Esophagus muscularis mucosa (tissue), 4 donors: ENCODE results near the gene BTBD16. TPM values are rescaled to one million over a fixed set of nuclear protein-coding genes. Genes with fewer than 3 reads are reported as not detected.
A peak's percentile ranks its signal among the peaks of the same experiment; 100 is the strongest.

Experiments
- DNase-seq: peaks from one replicate; pipeline ENCODE4 v3.0.0-alpha.2; 2017; ENCODE audit errors: extremely low spot score
- H3K27ac ChIP-seq, 4 donors: fragments of 200-600 bp; sonication (generic); replicated peaks in 1 of 4; 1 replicate in 3 of 4; 2 replicates in 1 of 4; pipeline ENCODE4 v1.5.1; 2016 to 2019; ENCODE audit warnings: mild to moderate bottlenecking in 1 of 4
- H3K27me3 ChIP-seq, 4 donors: fragments of 200-600 bp; sonication (generic); one replicate each; pipeline versions ENCODE4 v1.5.1 to v1.6.0; 2016 to 2019
- H3K36me3 ChIP-seq, 4 donors: fragments of 200-600 bp; sonication (generic); one replicate each; pipeline ENCODE4 v1.5.1; 2016 to 2019
- H3K4me1 ChIP-seq, 4 donors: fragments of 200-600 bp; sonication (generic); one replicate each; pipeline ENCODE4 v1.5.1; 2016 to 2019
- H3K4me3 ChIP-seq, 4 donors: fragments of 200-600 bp; sonication (generic); 1 replicate in 2 of 4; 2 replicates in 2 of 4; pipeline ENCODE4 v1.5.1; 2016 to 2019; ENCODE audit warnings: mild to moderate bottlenecking in 4 of 4, moderate library complexity in 1 of 4
- H3K9me3 ChIP-seq, 4 donors: fragments of 200-600 bp; sonication (generic); 1 replicate in 3 of 4; 2 replicates in 1 of 4; pipeline ENCODE4 v1.5.1; 2016 to 2019
- EP300 ChIP-seq: sonication (generic); formaldehyde crosslinking; IDR thresholded peaks from one replicate; pipeline ENCODE4 v1.6.1; 2017; ENCODE audit warnings: antibody characterized with exemption
- POLR2A ChIP-seq: fragments of 450-650 bp; IDR thresholded peaks from one replicate; pipeline ENCODE4 v1.6.1; 2017; ENCODE audit warnings: antibody characterized with exemption, moderate library complexity, mild to moderate bottlenecking, low read depth
- POLR2AphosphoS5 ChIP-seq, 2 donors: sonication (generic); formaldehyde crosslinking; IDR thresholded peaks; one replicate each; pipeline ENCODE4 v1.6.1; 2017; ENCODE audit warnings: antibody characterized with exemption in 2 of 2
- WGBS: methylation state at CpG from one replicate; pipeline ENCODE4 v1.1.5; 2018; 5-methylcytosine and 5-hydroxymethylcytosine counted together
- intact Hi-C: fragments of 100-400 bp; cut with DNase I; formaldehyde crosslinking; loops from one replicate; pipeline ENCODE4 v1.15.1; 2023
- total RNA-seq, 4 donors: library from RNA; depleted of rRNA; stranded (reverse); fragments of >200 nt; gene quantifications; one replicate each; pipeline versions ENCODE4 v1.1.0 to v1.2.1, GENCODE V29; 2016
- TF ChIP-seq, protein P1 (sequence below), 3 experiments: fragments of 200-600 bp in 2 of 3; fragments of 450-650 bp in 1 of 3; sonication (generic) in 2 of 3; IDR thresholded peaks; one replicate each; pipeline ENCODE4 v1.5.1; 2017 to 2019; ENCODE audit warnings: antibody characterized with exemption in 3 of 3, mild to moderate bottlenecking in 2 of 3, moderate library complexity in 1 of 3

The BTBD16 gene
- total RNA-seq, 4 donors from 2014 or later: 0.29 TPM; not detected in 3

DNA sequence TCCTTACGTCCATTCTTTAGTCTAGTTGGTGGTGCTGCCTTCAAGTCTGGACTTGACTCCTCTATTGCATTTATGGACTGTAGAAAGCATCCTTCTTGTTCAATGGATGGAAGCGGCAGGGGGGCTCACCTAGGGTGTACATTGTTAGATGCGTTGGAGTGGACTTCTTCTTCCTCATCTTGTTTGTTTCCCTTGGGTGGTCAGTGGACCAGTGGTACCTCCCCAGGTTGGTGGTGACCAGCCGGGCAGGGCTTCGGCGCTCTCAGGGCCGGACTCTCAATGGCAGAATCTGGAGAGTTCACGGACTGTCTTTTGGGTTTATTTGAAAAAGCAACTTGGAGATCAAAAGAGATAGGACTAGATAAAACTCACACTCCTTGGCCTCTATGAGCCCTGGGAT, 6.2 kb upstream of the BTBD16 start:
- H3K4me1 ChIP-seq: peaks cover 16 to 17% (median 17%) of the 10 kb centered on the region in 4 donors
- intact Hi-C loops: loop anchor here (10.0 kb wide), 1 partner anchor 210 kb away; no protein-coding TSS in a partner anchor
- H3K27me3 ChIP-seq: no peaks in the 10 kb centered on the region
- TF ChIP-seq, protein P1, sequence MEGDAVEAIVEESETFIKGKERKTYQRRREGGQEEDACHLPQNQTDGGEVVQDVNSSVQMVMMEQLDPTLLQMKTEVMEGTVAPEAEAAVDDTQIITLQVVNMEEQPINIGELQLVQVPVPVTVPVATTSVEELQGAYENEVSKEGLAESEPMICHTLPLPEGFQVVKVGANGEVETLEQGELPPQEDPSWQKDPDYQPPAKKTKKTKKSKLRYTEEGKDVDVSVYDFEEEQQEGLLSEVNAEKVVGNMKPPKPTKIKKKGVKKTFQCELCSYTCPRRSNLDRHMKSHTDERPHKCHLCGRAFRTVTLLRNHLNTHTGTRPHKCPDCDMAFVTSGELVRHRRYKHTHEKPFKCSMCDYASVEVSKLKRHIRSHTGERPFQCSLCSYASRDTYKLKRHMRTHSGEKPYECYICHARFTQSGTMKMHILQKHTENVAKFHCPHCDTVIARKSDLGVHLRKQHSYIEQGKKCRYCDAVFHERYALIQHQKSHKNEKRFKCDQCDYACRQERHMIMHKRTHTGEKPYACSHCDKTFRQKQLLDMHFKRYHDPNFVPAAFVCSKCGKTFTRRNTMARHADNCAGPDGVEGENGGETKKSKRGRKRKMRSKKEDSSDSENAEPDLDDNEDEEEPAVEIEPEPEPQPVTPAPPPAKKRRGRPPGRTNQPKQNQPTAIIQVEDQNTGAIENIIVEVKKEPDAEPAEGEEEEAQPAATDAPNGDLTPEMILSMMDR (IDR thresholded peaks at IDR 0.05): no peak
- no peak for TF ChIP-seq POLR2A
- no peak for TF ChIP-seq POLR2AphosphoS5 (IDR thresholded peaks at IDR 0.05)
- TF ChIP-seq EP300: no peak
- H3K36me3 ChIP-seq: peaks cover 0 to 44% (median 6%) of the 10 kb centered on the region in 4 donors
- H3K27ac ChIP-seq: no peak overlapping the region
- H3K4me3 ChIP-seq: no peak overlapping the region
- H3K9me3 ChIP-seq: peaks cover 0 to 4% (median 0%) of the 10 kb centered on the region in 4 donors
- no peak for DNase-seq
- WGBS: 86% methylated on average over 8 of the region's 8 CpGs

- no peak for DNase-seq
- Histone ChIP-seq H3K4me3 (no peak overlapping the region), H3K4me1 (peaks cover 16 to 17% (median 17%) of the 10 kb centered on the region in 4 donors), H3K27me3 (no peaks in the 10 kb centered on the region), H3K9me3 (peaks cover 0 to 4% (median 0%) of the 10 kb centered on the region in 4 donors), H3K36me3 (peaks cover 0 to 46% (median 7%) of the 10 kb centered on the region in 4 donors), H3K27ac (no peak overlapping the region)
- no peak for TF ChIP-seq EP300
- TF ChIP-seq POLR2A: no peak
- no peak for TF ChIP-seq POLR2AphosphoS5 (IDR thresholded peaks at IDR 0.05)
- TF ChIP-seq, protein P1 (IDR thresholded peaks at IDR 0.05): no peak
- intact Hi-C loops: loop anchor here (10.0 kb wide), 1 partner anchor 211 kb away; no protein-coding TSS in a partner anchor
- 83% methylated on average over 6 of the region's 6 CpGs for WGBS
Observed at GRCh38 chr10:122265896-122266295, 5.2 kb upstream of the BTBD16 start.

- no peak overlapping the region for H3K27ac ChIP-seq
- H3K27me3 ChIP-seq: no peaks in the 10 kb centered on the region
- intact Hi-C loops: loop anchor here (10.0 kb wide), 1 partner anchor 213 kb away; no protein-coding TSS in a partner anchor
- peaks cover 16 to 17% (median 17%) of the 10 kb centered on the region in 4 donors for H3K4me1 ChIP-seq
- no peak overlapping the region for H3K4me3 ChIP-seq
- TF ChIP-seq, protein P1 (IDR thresholded peaks at IDR 0.05): peak; percentile 66 to 98 (median 78)
- TF ChIP-seq EP300 (no peak), POLR2A (no peak)
- WGBS: 55% methylated on average over 12 of the region's 14 CpGs
- no peaks in the 10 kb centered on the region for H3K9me3 ChIP-seq
- no peak for DNase-seq
- peaks cover 0 to 48% (median 10%) of the 10 kb centered on the region in 4 donors for H3K36me3 ChIP-seq
Observed at GRCh38 chr10:122267849-122268737, 3.0 kb upstream of the BTBD16 start.

DNA sequence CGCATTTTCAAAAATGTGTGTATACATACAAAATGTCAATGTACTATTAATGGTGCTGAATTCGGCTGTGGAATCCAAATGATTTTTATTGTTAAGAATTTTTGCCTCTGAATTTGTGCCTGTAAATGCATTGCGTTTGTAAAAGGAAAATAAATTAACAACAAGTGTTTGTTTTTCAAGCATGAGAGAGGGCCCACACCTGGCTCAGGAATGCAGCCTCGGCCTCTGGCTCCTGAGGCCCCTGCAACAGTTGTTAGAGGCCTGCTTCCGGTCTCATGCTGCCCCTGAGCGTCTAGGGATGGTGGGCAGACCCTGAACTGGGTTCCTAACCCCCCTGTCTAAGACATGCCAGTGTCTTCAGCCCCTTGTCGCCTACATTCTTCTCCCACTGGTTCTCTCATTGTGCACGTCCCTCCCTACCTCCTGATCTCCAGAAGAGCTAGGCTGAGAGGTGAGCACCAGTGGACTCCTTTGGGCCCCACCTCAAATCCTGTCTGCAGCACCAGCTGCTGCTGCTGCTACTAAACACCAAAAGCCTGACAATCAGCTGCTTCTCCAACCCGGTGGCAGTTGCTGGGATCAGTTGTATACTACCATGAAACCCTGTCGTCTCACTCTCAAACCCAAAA, 1.9 kb upstream of the BTBD16 start:
- TF ChIP-seq POLR2AphosphoS5 (IDR thresholded peaks at IDR 0.05): no peak
- TF ChIP-seq POLR2A: no peak
- TF ChIP-seq, protein P1 (IDR thresholded peaks at IDR 0.05): no peak
- no peak for TF ChIP-seq EP300
- WGBS: 63% methylated on average over 8 of the region's 10 CpGs
- Histone ChIP-seq H3K4me1 (peaks cover 10 to 13% (median 12%) of the 10 kb centered on the region in 4 donors), H3K36me3 (peaks cover 0 to 52% (median 10%) of the 10 kb centered on the region in 4 donors), H3K9me3 (no peaks in the 10 kb centered on the region), H3K27me3 (no peaks in the 10 kb centered on the region), H3K4me3 (no peak overlapping the region), H3K27ac (no peak overlapping the region)
- intact Hi-C loops: loop anchor here (10.0 kb wide), 1 partner anchor 214 kb away; no protein-coding TSS in a partner anchor
- no peak for DNase-seq
